ENCODE data around the gene COL2A1.
A peak's percentile ranks its signal among the peaks of the same experiment; 100 is the strongest.

COL2A1 gene

GRCh38 chr12:47988073-47989022 is 15.9 kb downstream of the COL2A1 start:
- peak in 1 of 2 experiments; percentile 31 for DNase-seq

GRCh38 chr12:47987411-47988072 is 16.7 kb downstream of the COL2A1 start:
- no peak for DNase-seq

- no peak for DNase-seq
Measured at GRCh38 chr12:47986832-47987231, 17.4 kb downstream of the COL2A1 start.

GRCh38 chr12:47986291-47986660 is 18.0 kb downstream of the COL2A1 start:
- no peak for DNase-seq

- no peak for DNase-seq
Measured at GRCh38 chr12:47985596-47986290, 18.5 kb downstream of the COL2A1 start.

GRCh38 chr12:47984331-47984801 is 19.9 kb downstream of the COL2A1 start:
- DNase-seq: no peak

GRCh38 chr12:47983541-47984115 is 20.6 kb downstream of the COL2A1 start:
- no peak for DNase-seq

GRCh38 chr12:47982770-47983169 is 21.5 kb downstream of the COL2A1 start:
- DNase-seq: no peak

- no peak for DNase-seq
Measured at GRCh38 chr12:47982311-47982710, 22.0 kb downstream of the COL2A1 start.

GRCh38 chr12:47981496-47982260 is 22.6 kb downstream of the COL2A1 start:
- DNase-seq: no peak

GRCh38 chr12:47980779-47981495 is 23.3 kb downstream of the COL2A1 start:
- no peak for DNase-seq

- no peak for DNase-seq
Measured at GRCh38 chr12:47980197-47980596, 24.1 kb downstream of the COL2A1 start.

GRCh38 chr12:47979686-47980085 is 24.6 kb downstream of the COL2A1 start:
- DNase-seq: no peak

- DNase-seq: no peak
Measured at GRCh38 chr12:47979166-47979565, 25.1 kb downstream of the COL2A1 start.

- no peak for DNase-seq
Measured at GRCh38 chr12:47978598-47978873, 25.7 kb downstream of the COL2A1 start.

- DNase-seq: no peak
Measured at GRCh38 chr12:47977772-47978597, 26.3 kb downstream of the COL2A1 start.

- no peak for DNase-seq
Measured at GRCh38 chr12:47977046-47977771, 27.1 kb downstream of the COL2A1 start.

GRCh38 chr12:47975816-47976215 is 28.5 kb downstream of the COL2A1 start:
- no peak for DNase-seq

- DNase-seq: no peak
Measured at GRCh38 chr12:47975036-47975620, 29.1 kb downstream of the COL2A1 start.

GRCh38 chr12:47973870-47974269 is 30.4 kb downstream of the COL2A1 start:
- DNase-seq: no peak

Measured in NCI-H446 (cell line).